Measurements from ENCODE around the gene SHKBP1.
A peak's percentile ranks its signal among the peaks of the same experiment; 100 is the strongest.

The SHKBP1 gene

GRCh38 chr19:40571831-40572495 is 4.7 kb upstream of the SHKBP1 start:
- H3K9ac ChIP-seq (ENCODE audit: low read depth, low read length, poor library complexity, severe bottlenecking), result no peak overlapping the region
- no peaks in the 10 kb centered on the region for H3K27me3 ChIP-seq (ENCODE audit: insufficient read depth, low read length, poor library complexity, severe bottlenecking)
- H3K4me3 ChIP-seq (ENCODE audit: low read length, poor library complexity, severe bottlenecking), result no peak overlapping the region
- no peak overlapping the region for H2AFZ ChIP-seq (ENCODE audit: low read length)
- no peaks in the 10 kb centered on the region for H4K20me1 ChIP-seq (ENCODE audit: insufficient read depth, low read length, poor library complexity, severe bottlenecking)
- H3K79me2 ChIP-seq (ENCODE audit: insufficient read depth, low read length), result peaks cover 3% of the 10 kb centered on the region
- TF ChIP-seq, protein P1, sequence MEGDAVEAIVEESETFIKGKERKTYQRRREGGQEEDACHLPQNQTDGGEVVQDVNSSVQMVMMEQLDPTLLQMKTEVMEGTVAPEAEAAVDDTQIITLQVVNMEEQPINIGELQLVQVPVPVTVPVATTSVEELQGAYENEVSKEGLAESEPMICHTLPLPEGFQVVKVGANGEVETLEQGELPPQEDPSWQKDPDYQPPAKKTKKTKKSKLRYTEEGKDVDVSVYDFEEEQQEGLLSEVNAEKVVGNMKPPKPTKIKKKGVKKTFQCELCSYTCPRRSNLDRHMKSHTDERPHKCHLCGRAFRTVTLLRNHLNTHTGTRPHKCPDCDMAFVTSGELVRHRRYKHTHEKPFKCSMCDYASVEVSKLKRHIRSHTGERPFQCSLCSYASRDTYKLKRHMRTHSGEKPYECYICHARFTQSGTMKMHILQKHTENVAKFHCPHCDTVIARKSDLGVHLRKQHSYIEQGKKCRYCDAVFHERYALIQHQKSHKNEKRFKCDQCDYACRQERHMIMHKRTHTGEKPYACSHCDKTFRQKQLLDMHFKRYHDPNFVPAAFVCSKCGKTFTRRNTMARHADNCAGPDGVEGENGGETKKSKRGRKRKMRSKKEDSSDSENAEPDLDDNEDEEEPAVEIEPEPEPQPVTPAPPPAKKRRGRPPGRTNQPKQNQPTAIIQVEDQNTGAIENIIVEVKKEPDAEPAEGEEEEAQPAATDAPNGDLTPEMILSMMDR (conservative IDR thresholded peaks at IDR 0.05; ENCODE audit: low read length), result no peak
- TF ChIP-seq EZH2phosphoT487 (IDR thresholded peaks at IDR 0.05; ENCODE audit: borderline replicate concordance), result no peak
- H3K9me3 ChIP-seq (ENCODE audit: insufficient read depth, low read depth, low read length), result no peaks in the 10 kb centered on the region
- peaks cover 9% of the 10 kb centered on the region for H3K4me1 ChIP-seq (ENCODE audit: insufficient read depth, low read length, poor library complexity, severe bottlenecking)
- H3K4me2 ChIP-seq (ENCODE audit: low read depth, low read length, poor library complexity, severe bottlenecking), result no peak overlapping the region
- no peaks in the 10 kb centered on the region for H3K9me2 ChIP-seq (replicated peaks; ENCODE audit: low read depth, low read length)
- H3K36me3 ChIP-seq (ENCODE audit: insufficient read depth, low read length), result no peaks in the 10 kb centered on the region
- H3F3A ChIP-seq (ENCODE audit: low read depth), result no peaks in the 10 kb centered on the region

DNA sequence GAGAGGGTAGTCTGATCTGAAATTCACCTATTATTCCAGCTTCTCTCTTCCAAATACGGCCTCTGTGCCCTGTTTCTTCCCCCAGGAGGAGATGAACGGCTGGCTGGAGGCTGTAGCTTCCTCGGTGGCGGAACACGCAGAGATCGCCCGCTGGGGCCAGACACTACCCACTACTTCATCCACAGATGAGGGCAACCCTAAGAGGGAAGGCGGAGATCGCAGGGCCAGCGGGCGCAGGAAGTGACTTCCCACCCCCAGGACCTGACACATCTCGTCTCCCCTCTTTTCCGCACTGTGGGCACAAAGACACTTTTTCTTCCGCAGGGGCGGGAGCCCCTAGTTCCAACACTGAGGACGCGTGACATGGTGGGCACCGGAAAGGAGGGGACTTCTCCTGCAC is 1.3 kb upstream of the SHKBP1 start:
- no peaks in the 10 kb centered on the region for H3K27me3 ChIP-seq (ENCODE audit: insufficient read depth, low read length, poor library complexity, severe bottlenecking)
- TF ChIP-seq, protein P1 (conservative IDR thresholded peaks at IDR 0.05; ENCODE audit: low read length), result no peak
- no peak for TF ChIP-seq EZH2phosphoT487 (IDR thresholded peaks at IDR 0.05; ENCODE audit: borderline replicate concordance)
- no peaks in the 10 kb centered on the region for H3F3A ChIP-seq (ENCODE audit: low read depth)
- no peak overlapping the region for H3K4me2 ChIP-seq (ENCODE audit: low read depth, low read length, poor library complexity, severe bottlenecking)
- H3K36me3 ChIP-seq (ENCODE audit: insufficient read depth, low read length), result peaks cover 4% of the 10 kb centered on the region; the same call in 1 of the 2 replicates
- no peak overlapping the region for H3K9ac ChIP-seq (ENCODE audit: low read depth, low read length, poor library complexity, severe bottlenecking)
- H3K4me1 ChIP-seq (ENCODE audit: insufficient read depth, low read length, poor library complexity, severe bottlenecking), result peaks cover 22% of the 10 kb centered on the region
- peaks cover 3% of the 10 kb centered on the region for H4K20me1 ChIP-seq (ENCODE audit: insufficient read depth, low read length, poor library complexity, severe bottlenecking)
- no peak overlapping the region for H2AFZ ChIP-seq (ENCODE audit: low read length)
- peaks cover 17% of the 10 kb centered on the region for H3K79me2 ChIP-seq (ENCODE audit: insufficient read depth, low read length)
- H3K4me3 ChIP-seq (ENCODE audit: low read length, poor library complexity, severe bottlenecking), result no peak overlapping the region
- H3K9me2 ChIP-seq (replicated peaks; ENCODE audit: low read depth, low read length), result no peaks in the 10 kb centered on the region
- no peaks in the 10 kb centered on the region for H3K9me3 ChIP-seq (ENCODE audit: insufficient read depth, low read depth, low read length)

DNA sequence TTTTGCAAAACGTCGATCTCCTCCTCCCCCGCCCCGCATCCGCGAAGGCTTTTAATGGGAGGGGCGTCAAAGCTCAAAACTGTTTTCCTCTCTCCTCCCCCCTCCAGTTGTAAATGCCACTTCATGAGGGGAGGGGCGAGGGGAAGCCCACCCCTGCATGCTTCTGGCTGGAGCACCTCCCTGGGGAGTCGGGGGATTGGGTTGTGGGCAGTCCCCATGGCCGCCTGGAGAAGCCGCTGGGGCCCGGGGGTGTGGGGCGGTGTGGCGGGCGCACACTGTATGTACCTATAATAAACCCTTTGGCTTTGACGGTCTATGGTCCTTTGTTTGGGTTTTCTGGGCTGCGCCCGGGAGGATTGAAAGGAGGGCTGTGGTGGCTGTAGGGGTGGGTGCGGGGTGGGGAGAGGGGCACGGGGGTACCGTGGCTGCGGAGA is 505 bp upstream of the SHKBP1 start:
- peaks cover 10% of the 10 kb centered on the region; the same call in 1 of the 2 replicates for H3K36me3 ChIP-seq (ENCODE audit: insufficient read depth, low read length)
- no peaks in the 10 kb centered on the region for H3F3A ChIP-seq (ENCODE audit: low read depth)
- H3K9ac ChIP-seq (ENCODE audit: low read depth, low read length, poor library complexity, severe bottlenecking), result no peak overlapping the region
- peak overlapping the region; percentile 94 for H3K4me3 ChIP-seq (ENCODE audit: low read length, poor library complexity, severe bottlenecking)
- TF ChIP-seq, protein P1 (conservative IDR thresholded peaks at IDR 0.05; ENCODE audit: low read length), result no peak
- no peak for TF ChIP-seq EZH2phosphoT487 (IDR thresholded peaks at IDR 0.05; ENCODE audit: borderline replicate concordance)
- H3K9me3 ChIP-seq (ENCODE audit: insufficient read depth, low read depth, low read length), result no peaks in the 10 kb centered on the region
- peak overlapping the region; percentile 37 for H3K4me2 ChIP-seq (ENCODE audit: low read depth, low read length, poor library complexity, severe bottlenecking)
- H3K9me2 ChIP-seq (replicated peaks; ENCODE audit: low read depth, low read length), result no peaks in the 10 kb centered on the region
- H3K27me3 ChIP-seq (ENCODE audit: insufficient read depth, low read length, poor library complexity, severe bottlenecking), result no peaks in the 10 kb centered on the region
- H3K79me2 ChIP-seq (ENCODE audit: insufficient read depth, low read length), result peaks cover 17% of the 10 kb centered on the region
- peaks cover 19% of the 10 kb centered on the region for H3K4me1 ChIP-seq (ENCODE audit: insufficient read depth, low read length, poor library complexity, severe bottlenecking)
- H2AFZ ChIP-seq (ENCODE audit: low read length), result peak overlapping the region; percentile 88; the same call in 1 of the 2 replicates
- H4K20me1 ChIP-seq (ENCODE audit: insufficient read depth, low read length, poor library complexity, severe bottlenecking), result peaks cover 3% of the 10 kb centered on the region
